Measurements from ENCODE around the gene ZNF564. TPM values are rescaled to one million over a fixed set of nuclear protein-coding genes. Genes with fewer than 3 reads are reported as not detected.

Gene ZNF564
- total and polyA plus RNA-seq, 2 experiments from 2014 or later, result 7.1 to 8.6 TPM

DNA sequence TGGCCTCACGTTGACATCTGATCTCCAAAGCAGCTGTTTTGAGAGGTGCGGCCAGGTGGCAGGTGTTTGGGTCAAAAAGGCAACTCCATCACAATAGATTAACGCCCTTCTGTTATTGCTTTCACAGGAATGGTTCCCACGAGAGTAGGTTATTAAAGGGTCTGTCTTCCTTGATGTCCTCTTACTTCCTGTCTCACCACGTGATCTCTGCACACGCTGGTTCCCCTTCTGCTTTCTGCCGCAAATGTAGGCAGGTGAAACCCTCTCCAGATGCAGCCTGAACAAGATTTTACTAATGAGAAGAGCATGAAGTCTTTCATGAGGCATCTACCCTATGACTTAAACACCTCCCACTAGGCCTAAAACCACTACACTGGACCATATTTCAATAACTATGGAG is 22.8 kb upstream of the ZNF564 start:
- Mint-ChIP-seq H3K9me3 (peaks cover 13% of the 10 kb centered on the region), H3K36me3 (ENCODE audit: low read depth) (peaks cover 21% of the 10 kb centered on the region), H3K27ac (no peak overlapping the region), H3K4me1 (peaks cover 16% of the 10 kb centered on the region), H3K27me3 (ENCODE audit: insufficient read depth, low read depth, poor library complexity) (peaks cover 2% of the 10 kb centered on the region), H3K4me3 (no peak overlapping the region; the same call in 2 of the 3 replicates)
- TF ChIP-seq JUNB (IDR thresholded peaks at IDR 0.05; ENCODE audit: unreplicated experiment) (no peak), ZNF114 (CRISPR knock-in tag; IDR thresholded peaks at IDR 0.05) (no peak), NANOG (IDR thresholded peaks at IDR 0.05; ENCODE audit: borderline replicate concordance) (no peak), EZH2phosphoT487 (IDR thresholded peaks at IDR 0.05; ENCODE audit: unreplicated experiment) (no peak), EZH2 (IDR thresholded peaks at IDR 0.05; ENCODE audit: low read depth, unreplicated experiment) (no peak), ZNF331 (CRISPR knock-in tag; IDR thresholded peaks at IDR 0.05; ENCODE audit: low read depth) (no peak), POLR2AphosphoS5 (IDR thresholded peaks at IDR 0.05; ENCODE audit: low read depth) (no peak), CREB1 (CRISPR knock-in tag; IDR thresholded peaks at IDR 0.05; ENCODE audit: low read depth) (no peak)
- TF ChIP-seq, protein P1, sequence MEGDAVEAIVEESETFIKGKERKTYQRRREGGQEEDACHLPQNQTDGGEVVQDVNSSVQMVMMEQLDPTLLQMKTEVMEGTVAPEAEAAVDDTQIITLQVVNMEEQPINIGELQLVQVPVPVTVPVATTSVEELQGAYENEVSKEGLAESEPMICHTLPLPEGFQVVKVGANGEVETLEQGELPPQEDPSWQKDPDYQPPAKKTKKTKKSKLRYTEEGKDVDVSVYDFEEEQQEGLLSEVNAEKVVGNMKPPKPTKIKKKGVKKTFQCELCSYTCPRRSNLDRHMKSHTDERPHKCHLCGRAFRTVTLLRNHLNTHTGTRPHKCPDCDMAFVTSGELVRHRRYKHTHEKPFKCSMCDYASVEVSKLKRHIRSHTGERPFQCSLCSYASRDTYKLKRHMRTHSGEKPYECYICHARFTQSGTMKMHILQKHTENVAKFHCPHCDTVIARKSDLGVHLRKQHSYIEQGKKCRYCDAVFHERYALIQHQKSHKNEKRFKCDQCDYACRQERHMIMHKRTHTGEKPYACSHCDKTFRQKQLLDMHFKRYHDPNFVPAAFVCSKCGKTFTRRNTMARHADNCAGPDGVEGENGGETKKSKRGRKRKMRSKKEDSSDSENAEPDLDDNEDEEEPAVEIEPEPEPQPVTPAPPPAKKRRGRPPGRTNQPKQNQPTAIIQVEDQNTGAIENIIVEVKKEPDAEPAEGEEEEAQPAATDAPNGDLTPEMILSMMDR (conservative IDR thresholded peaks at IDR 0.05; ENCODE audit: low read depth in 2 of 2), result no peak
- TF ChIP-seq, protein P2, sequence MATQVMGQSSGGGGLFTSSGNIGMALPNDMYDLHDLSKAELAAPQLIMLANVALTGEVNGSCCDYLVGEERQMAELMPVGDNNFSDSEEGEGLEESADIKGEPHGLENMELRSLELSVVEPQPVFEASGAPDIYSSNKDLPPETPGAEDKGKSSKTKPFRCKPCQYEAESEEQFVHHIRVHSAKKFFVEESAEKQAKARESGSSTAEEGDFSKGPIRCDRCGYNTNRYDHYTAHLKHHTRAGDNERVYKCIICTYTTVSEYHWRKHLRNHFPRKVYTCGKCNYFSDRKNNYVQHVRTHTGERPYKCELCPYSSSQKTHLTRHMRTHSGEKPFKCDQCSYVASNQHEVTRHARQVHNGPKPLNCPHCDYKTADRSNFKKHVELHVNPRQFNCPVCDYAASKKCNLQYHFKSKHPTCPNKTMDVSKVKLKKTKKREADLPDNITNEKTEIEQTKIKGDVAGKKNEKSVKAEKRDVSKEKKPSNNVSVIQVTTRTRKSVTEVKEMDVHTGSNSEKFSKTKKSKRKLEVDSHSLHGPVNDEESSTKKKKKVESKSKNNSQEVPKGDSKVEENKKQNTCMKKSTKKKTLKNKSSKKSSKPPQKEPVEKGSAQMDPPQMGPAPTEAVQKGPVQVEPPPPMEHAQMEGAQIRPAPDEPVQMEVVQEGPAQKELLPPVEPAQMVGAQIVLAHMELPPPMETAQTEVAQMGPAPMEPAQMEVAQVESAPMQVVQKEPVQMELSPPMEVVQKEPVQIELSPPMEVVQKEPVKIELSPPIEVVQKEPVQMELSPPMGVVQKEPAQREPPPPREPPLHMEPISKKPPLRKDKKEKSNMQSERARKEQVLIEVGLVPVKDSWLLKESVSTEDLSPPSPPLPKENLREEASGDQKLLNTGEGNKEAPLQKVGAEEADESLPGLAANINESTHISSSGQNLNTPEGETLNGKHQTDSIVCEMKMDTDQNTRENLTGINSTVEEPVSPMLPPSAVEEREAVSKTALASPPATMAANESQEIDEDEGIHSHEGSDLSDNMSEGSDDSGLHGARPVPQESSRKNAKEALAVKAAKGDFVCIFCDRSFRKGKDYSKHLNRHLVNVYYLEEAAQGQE (IDR thresholded peaks at IDR 0.05; ENCODE audit: unreplicated experiment), result no peak
- TF ChIP-seq, protein P3, sequence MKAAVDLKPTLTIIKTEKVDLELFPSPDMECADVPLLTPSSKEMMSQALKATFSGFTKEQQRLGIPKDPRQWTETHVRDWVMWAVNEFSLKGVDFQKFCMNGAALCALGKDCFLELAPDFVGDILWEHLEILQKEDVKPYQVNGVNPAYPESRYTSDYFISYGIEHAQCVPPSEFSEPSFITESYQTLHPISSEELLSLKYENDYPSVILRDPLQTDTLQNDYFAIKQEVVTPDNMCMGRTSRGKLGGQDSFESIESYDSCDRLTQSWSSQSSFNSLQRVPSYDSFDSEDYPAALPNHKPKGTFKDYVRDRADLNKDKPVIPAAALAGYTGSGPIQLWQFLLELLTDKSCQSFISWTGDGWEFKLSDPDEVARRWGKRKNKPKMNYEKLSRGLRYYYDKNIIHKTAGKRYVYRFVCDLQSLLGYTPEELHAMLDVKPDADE (IDR thresholded peaks at IDR 0.05), result no peak
- TF ChIP-seq, protein P4, sequence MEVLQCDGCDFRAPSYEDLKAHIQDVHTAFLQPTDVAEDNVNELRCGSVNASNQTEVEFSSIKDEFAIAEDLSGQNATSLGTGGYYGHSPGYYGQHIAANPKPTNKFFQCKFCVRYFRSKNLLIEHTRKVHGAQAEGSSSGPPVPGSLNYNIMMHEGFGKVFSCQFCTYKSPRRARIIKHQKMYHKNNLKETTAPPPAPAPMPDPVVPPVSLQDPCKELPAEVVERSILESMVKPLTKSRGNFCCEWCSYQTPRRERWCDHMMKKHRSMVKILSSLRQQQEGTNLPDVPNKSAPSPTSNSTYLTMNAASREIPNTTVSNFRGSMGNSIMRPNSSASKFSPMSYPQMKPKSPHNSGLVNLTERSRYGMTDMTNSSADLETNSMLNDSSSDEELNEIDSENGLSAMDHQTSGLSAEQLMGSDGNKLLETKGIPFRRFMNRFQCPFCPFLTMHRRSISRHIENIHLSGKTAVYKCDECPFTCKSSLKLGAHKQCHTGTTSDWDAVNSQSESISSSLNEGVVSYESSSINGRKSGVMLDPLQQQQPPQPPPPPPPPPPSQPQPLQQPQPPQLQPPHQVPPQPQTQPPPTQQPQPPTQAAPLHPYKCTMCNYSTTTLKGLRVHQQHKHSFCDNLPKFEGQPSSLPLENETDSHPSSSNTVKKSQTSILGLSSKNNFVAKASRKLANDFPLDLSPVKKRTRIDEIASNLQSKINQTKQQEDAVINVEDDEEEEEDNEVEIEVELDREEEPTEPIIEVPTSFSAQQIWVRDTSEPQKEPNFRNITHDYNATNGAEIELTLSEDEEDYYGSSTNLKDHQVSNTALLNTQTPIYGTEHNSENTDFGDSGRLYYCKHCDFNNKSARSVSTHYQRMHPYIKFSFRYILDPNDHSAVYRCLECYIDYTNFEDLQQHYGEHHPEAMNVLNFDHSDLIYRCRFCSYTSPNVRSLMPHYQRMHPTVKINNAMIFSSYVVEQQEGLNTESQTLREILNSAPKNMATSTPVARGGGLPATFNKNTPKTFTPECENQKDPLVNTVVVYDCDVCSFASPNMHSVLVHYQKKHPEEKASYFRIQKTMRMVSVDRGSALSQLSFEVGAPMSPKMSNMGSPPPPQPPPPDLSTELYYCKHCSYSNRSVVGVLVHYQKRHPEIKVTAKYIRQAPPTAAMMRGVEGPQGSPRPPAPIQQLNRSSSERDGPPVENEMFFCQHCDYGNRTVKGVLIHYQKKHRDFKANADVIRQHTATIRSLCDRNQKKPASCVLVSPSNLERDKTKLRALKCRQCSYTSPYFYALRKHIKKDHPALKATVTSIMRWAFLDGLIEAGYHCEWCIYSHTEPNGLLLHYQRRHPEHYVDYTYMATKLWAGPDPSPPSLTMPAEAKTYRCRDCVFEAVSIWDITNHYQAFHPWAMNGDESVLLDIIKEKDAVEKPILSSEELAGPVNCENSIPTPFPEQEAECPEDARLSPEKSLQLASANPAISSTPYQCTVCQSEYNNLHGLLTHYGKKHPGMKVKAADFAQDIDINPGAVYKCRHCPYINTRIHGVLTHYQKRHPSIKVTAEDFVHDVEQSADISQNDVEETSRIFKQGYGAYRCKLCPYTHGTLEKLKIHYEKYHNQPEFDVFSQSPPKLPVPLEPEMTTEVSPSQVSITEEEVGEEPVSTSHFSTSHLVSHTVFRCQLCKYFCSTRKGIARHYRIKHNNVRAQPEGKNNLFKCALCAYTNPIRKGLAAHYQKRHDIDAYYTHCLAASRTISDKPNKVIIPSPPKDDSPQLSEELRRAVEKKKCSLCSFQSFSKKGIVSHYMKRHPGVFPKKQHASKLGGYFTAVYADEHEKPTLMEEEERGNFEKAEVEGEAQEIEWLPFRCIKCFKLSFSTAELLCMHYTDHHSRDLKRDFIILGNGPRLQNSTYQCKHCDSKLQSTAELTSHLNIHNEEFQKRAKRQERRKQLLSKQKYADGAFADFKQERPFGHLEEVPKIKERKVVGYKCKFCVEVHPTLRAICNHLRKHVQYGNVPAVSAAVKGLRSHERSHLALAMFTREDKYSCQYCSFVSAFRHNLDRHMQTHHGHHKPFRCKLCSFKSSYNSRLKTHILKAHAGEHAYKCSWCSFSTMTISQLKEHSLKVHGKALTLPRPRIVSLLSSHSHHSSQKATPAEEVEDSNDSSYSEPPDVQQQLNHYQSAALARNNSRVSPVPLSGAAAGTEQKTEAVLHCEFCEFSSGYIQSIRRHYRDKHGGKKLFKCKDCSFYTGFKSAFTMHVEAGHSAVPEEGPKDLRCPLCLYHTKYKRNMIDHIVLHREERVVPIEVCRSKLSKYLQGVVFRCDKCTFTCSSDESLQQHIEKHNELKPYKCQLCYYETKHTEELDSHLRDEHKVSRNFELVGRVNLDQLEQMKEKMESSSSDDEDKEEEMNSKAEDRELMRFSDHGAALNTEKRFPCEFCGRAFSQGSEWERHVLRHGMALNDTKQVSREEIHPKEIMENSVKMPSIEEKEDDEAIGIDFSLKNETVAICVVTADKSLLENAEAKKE (CRISPR knock-in tag; IDR thresholded peaks at IDR 0.05), result no peak
- Histone ChIP-seq H4K20me1 (replicated peaks; ENCODE audit: insufficient read depth) (no peaks in the 10 kb centered on the region; the same call in 1 of the 2 replicates), H3K9me2 (ENCODE audit: insufficient read depth) (no peaks in the 10 kb centered on the region), H3K79me2 (replicated peaks; ENCODE audit: insufficient read depth) (no peaks in the 10 kb centered on the region), H3K27me3 (ENCODE audit: insufficient read depth) (no peaks in the 10 kb centered on the region), H3F3A (replicated peaks; ENCODE audit: low read depth) (no peaks in the 10 kb centered on the region), H2AFZ (no peak overlapping the region), H3K4me3 (no peak overlapping the region), H3K4me2 (no peak overlapping the region; the same call in 1 of the 2 replicates), H3K36me3 (ENCODE audit: insufficient read depth) (no peaks in the 10 kb centered on the region; the same call in 1 of the 2 replicates), H3K4me1 (ENCODE audit: insufficient read depth) (peaks cover 11% of the 10 kb centered on the region; the same call in 1 of the 2 replicates), H3K27ac (ENCODE audit: low read depth) (peak overlapping the region; percentile 47; the same call in 1 of the 2 replicates)
- ATAC-seq (no peak), DNase-seq (ENCODE audit: low spot score) (peak; percentile 33)
